Measurements from ENCODE around the gene CARS1. TPM values are rescaled to one million over a fixed set of nuclear protein-coding genes. Genes with fewer than 3 reads are reported as not detected.

Gene CARS1
- total and polyA plus RNA-seq, 2 of the 8 experiments (the other 6 are each of a cell fraction or from before 2014, with no cell fraction given): 44.1 to 100 TPM

DNA sequence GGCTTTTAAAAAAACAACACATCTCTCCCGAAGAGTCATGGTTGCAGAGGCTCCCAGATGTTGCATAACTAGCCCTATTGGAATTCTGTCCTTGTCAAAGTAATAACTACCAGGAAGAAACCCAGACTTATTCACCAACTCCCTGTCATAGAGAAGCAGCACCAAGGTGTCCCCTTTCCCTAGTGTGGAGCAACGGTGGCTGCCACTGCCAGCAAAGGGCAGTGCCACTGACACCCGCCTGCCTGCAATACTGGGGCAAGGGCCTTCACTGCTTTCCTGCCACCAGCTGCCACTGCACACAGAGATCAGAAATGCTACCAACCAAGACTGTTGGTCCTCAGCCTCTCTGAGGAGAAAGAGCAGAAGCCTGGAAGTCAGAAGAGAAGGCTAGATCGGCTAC is 92.4 kb downstream of the CARS1 start:
- peaks cover 26 to 32% of the 10 kb centered on the region in 2 experiments for H4K20me1 ChIP-seq (replicated peaks in 1 of 2; ENCODE audit: control insufficient read depth in 1 of 2, insufficient read depth in 2 of 2, low read length in 2 of 2)
- ChIA-PET POLR2A (ENCODE audit: partially characterized antibody) (no interaction called here), CTCF (ENCODE audit: partially characterized antibody) (interaction anchor here (4.7 kb wide), 1 partner anchor 10 kb away, joined by 19 read pairs; no protein-coding TSS in a partner anchor)
- H3K36me3 ChIP-seq (ENCODE audit: control insufficient read depth in 2 of 4, insufficient read depth in 4 of 4, low read length in 3 of 4): peaks cover 35 to 79% (median 61%) of the 10 kb centered on the region in 4 experiments
- no peak overlapping the region for H3K9ac ChIP-seq (replicated peaks in 1 of 4; ENCODE audit: extremely low read depth in 1 of 4, low read depth in 3 of 4, low read length in 3 of 4)
- H3K27me3 ChIP-seq (replicated peaks in 1 of 4; ENCODE audit: control insufficient read depth in 3 of 4, extremely low read depth in 1 of 4, insufficient read depth in 3 of 4, low read length in 3 of 4): no peaks in the 10 kb centered on the region
- no peak overlapping the region for H2BK20ac ChIP-seq (ENCODE audit: low read length)
- DNase-seq (ENCODE audit: low read depth in 1 of 2, low spot score in 2 of 2): no peak
- H4K5ac ChIP-seq (ENCODE audit: insufficient read length, low read depth, low read length): no peak overlapping the region
- no peak overlapping the region for H3K18ac ChIP-seq (ENCODE audit: extremely low read depth, low read length)
- no peak overlapping the region for H2BK120ac ChIP-seq (replicated peaks; ENCODE audit: low read depth, low read length)
- H3K79me2 ChIP-seq (ENCODE audit: control insufficient read depth in 1 of 2, insufficient read depth in 2 of 2, low read length in 2 of 2): peaks cover 3 to 45% of the 10 kb centered on the region in 2 experiments; a peak in 3 of 4 replicates
- no peak overlapping the region for H3K27ac ChIP-seq (ENCODE audit: low read depth, low read length)
- no peaks in the 10 kb centered on the region for H3K9me3 ChIP-seq (ENCODE audit: insufficient read depth in 2 of 2, low read depth in 1 of 2, low read length in 1 of 2)
- no peak overlapping the region for H2BK5ac ChIP-seq (ENCODE audit: low read depth, low read length)
- H3K4ac ChIP-seq (replicated peaks; ENCODE audit: insufficient read length, low read depth, low read length): no peak overlapping the region
- H2BK12ac ChIP-seq (ENCODE audit: low read depth, low read length): no peak overlapping the region
- H2BK15ac ChIP-seq (ENCODE audit: low read length): no peak overlapping the region
- H3K23me2 ChIP-seq (ENCODE audit: low read depth, low read length): no peaks in the 10 kb centered on the region
- no peak overlapping the region for H2AFZ ChIP-seq (ENCODE audit: low read length)
- H2AK5ac ChIP-seq (ENCODE audit: low read depth, low read length): no peak overlapping the region
- no peak overlapping the region for H4K91ac ChIP-seq (replicated peaks; ENCODE audit: insufficient read length, low read length)
- no peak overlapping the region for H3K4me2 ChIP-seq (ENCODE audit: insufficient read depth in 1 of 2, low read depth in 2 of 2, low read length in 2 of 2)
- H4K8ac ChIP-seq (ENCODE audit: extremely low read depth, insufficient read depth, low read length): no peak overlapping the region
- FAIRE-seq: no peak
- H3K4me3 ChIP-seq (ENCODE audit: extremely low read depth in 1 of 4, insufficient read depth in 2 of 4, low read depth in 3 of 4, low read length in 4 of 4): no peak overlapping the region
- 99% methylated on average over 4 of the region's 4 CpGs; no CpG with 5 or more reads in 1 of the 2 experiments for WGBS, 2 experiments (ENCODE audit: extremely low coverage in 1 of 2, insufficient coverage in 1 of 2, insufficient read length in 1 of 2, insufficient replicate concordance in 2 of 2, low coverage in 1 of 2, low lambda C conversion rate in 2 of 2, missing lambda C conversion rate in 1 of 2)
- no peak overlapping the region for H3K56ac ChIP-seq (replicated peaks; ENCODE audit: insufficient read length, low read depth, low read length)
- H3K79me1 ChIP-seq (ENCODE audit: low read depth, low read length): peaks cover 9% of the 10 kb centered on the region; the same call in 1 of the 2 replicates
- H3K14ac ChIP-seq (ENCODE audit: insufficient read length): no peak overlapping the region
- H3K23ac ChIP-seq (ENCODE audit: insufficient read length): no peak overlapping the region
- TF ChIP-seq BACH1 (IDR thresholded peaks at IDR 0.05; ENCODE audit: low read length) (no peak), EGR1 (IDR thresholded peaks at IDR 0.05; ENCODE audit: borderline replicate concordance, low read depth, low read length) (no peak), EZH2 (IDR thresholded peaks at IDR 0.05; ENCODE audit: low read depth, low read length, severe bottlenecking) (no peak), CBX5 (IDR thresholded peaks at IDR 0.05; ENCODE audit: low read depth, low read length) (no peak), KDM5A (IDR thresholded peaks at IDR 0.05; ENCODE audit: low read length) (no peak), SIX5 (IDR thresholded peaks at IDR 0.05; ENCODE audit: low read depth, low read length) (no peak), SP1 (IDR thresholded peaks at IDR 0.05; ENCODE audit: low read depth, low read length) (no peak)
- H3K4me1 ChIP-seq (replicated peaks in 1 of 4; ENCODE audit: control insufficient read depth in 3 of 4, insufficient read depth in 4 of 4, low read length in 3 of 4): peaks cover 0 to 5% (median 3%) of the 10 kb centered on the region in 4 experiments; a peak in 6 of 7 replicates
